Liver (tissue), 9 donors: ENCODE data around the gene ENOX1. TPM values are rescaled to one million over a fixed set of nuclear protein-coding genes. Genes with fewer than 3 reads are reported as not detected.
A peak's percentile ranks its signal among the peaks of the same experiment; 100 is the strongest.

Source experiments
- DNase-seq: peaks from one replicate; pipeline ENCODE4 v3.0.0-alpha.2; 2017; ENCODE audit warnings: low spot score
- H3K27ac ChIP-seq, 2 donors: one replicate each; pipeline ENCODE4 v1.7.0; 2013; ENCODE audit warnings: inconsistent platforms in 2 of 2, low read length in 2 of 2, control low read depth in 1 of 2, low read depth in 1 of 2, mild to moderate bottlenecking in 1 of 2
- H3K27me3 ChIP-seq, 4 donors: one replicate each; pipeline versions ENCODE4 v1.6.1 to v1.7.0; 2013; ENCODE audit warnings: low read length in 3 of 4, inconsistent platforms in 1 of 4, mild to moderate bottlenecking in 1 of 4, moderate library complexity in 1 of 4; ENCODE audit not compliant: control insufficient read depth in 4 of 4, insufficient read depth in 4 of 4
- H3K36me3 ChIP-seq, 4 donors: one replicate each; pipeline versions ENCODE4 v1.6.1 to v1.7.0; 2013; ENCODE audit warnings: low read length in 3 of 4, mild to moderate bottlenecking in 3 of 4, low read depth in 1 of 4, moderate library complexity in 1 of 4; ENCODE audit not compliant: control insufficient read depth in 4 of 4, insufficient read depth in 3 of 4
- H3K4me1 ChIP-seq, 4 donors: one replicate each; pipeline versions ENCODE4 v1.6.1 to v1.7.0; 2013; ENCODE audit warnings: low read length in 3 of 4, mild to moderate bottlenecking in 3 of 4, moderate library complexity in 1 of 4; ENCODE audit not compliant: control insufficient read depth in 4 of 4, insufficient read depth in 4 of 4
- H3K4me3 ChIP-seq, 3 donors: one replicate each; pipeline versions ENCODE4 v1.6.1 to v1.7.0; 2013; ENCODE audit warnings: low read length in 3 of 3, control low read depth in 1 of 3, low read depth in 1 of 3, mild to moderate bottlenecking in 1 of 3
- H3K9ac ChIP-seq, 2 donors: one replicate each; pipeline ENCODE4 v1.7.0; 2013; ENCODE audit warnings: low read length in 2 of 2, mild to moderate bottlenecking in 2 of 2, moderate library complexity in 2 of 2, control low read depth in 1 of 2, low read depth in 1 of 2
- H3K9me3 ChIP-seq, 4 donors: one replicate each; pipeline versions ENCODE4 v1.6.1 to v1.7.0; 2013; ENCODE audit warnings: low read length in 3 of 4; ENCODE audit not compliant: control insufficient read depth in 4 of 4
- ATF3 ChIP-seq: IDR thresholded peaks from 2 replicates; pipeline ENCODE4 v1.6.1; 2016; ENCODE audit warnings: antibody characterized with exemption
- CTCF ChIP-seq: fragments of 150-350 bp; IDR thresholded peaks from 2 replicates; pipeline ENCODE4 v1.5.1; 2017; ENCODE audit warnings: improper control_type of control experiment, low read depth, low read length; ENCODE audit not compliant: missing input control
- FOXA1 ChIP-seq: IDR thresholded peaks from 2 replicates; pipeline ENCODE4 v1.6.1; 2016; ENCODE audit warnings: antibody characterized with exemption
- FOXA2 ChIP-seq: IDR thresholded peaks from 2 replicates; pipeline ENCODE4 v1.6.1; 2016; ENCODE audit warnings: antibody characterized with exemption
- GABPA ChIP-seq, 2 donors: IDR thresholded peaks in 1 of 2; conservative IDR thresholded peaks in 1 of 2; 2 replicates each; pipeline ENCODE4 v1.6.1; 2016; ENCODE audit warnings: antibody characterized with exemption in 2 of 2, mild to moderate bottlenecking in 1 of 2, moderate library complexity in 1 of 2
- HNF4A ChIP-seq, 2 donors: conservative IDR thresholded peaks; 2 replicates each; pipeline ENCODE4 v1.6.1; 2016; ENCODE audit warnings: antibody characterized with exemption in 2 of 2, mild to moderate bottlenecking in 2 of 2
- HNF4G ChIP-seq: IDR thresholded peaks from 2 replicates; pipeline ENCODE4 v1.6.1; 2016; ENCODE audit warnings: antibody characterized with exemption
- JUND ChIP-seq, 2 donors: IDR thresholded peaks; 2 replicates each; pipeline ENCODE4 v1.6.1; 2016; ENCODE audit warnings: antibody characterized with exemption in 2 of 2
- MAX ChIP-seq: IDR thresholded peaks from 2 replicates; pipeline ENCODE4 v1.6.1; 2016; ENCODE audit warnings: antibody characterized with exemption
- NR2F2 ChIP-seq: IDR thresholded peaks from 2 replicates; pipeline ENCODE4 v1.6.1; 2016; ENCODE audit warnings: antibody characterized with exemption
- REST ChIP-seq: IDR thresholded peaks from 2 replicates; pipeline ENCODE4 v1.6.1; 2016; ENCODE audit warnings: antibody characterized with exemption, mild to moderate bottlenecking
- RXRA ChIP-seq, 2 donors: IDR thresholded peaks; 2 replicates each; pipeline ENCODE4 v1.6.1; 2017 to 2018; ENCODE audit warnings: antibody characterized with exemption in 2 of 2, mild to moderate bottlenecking in 1 of 2
- SP1 ChIP-seq: IDR thresholded peaks from 2 replicates; pipeline ENCODE4 v1.6.1; 2018; ENCODE audit warnings: antibody characterized with exemption, mild to moderate bottlenecking
- YY1 ChIP-seq: IDR thresholded peaks from 2 replicates; pipeline ENCODE4 v1.6.1; 2016; ENCODE audit warnings: antibody characterized with exemption, mild to moderate bottlenecking
- WGBS: extraction: QIAGEN DNeasy Blood & Tissue Kit; methylation state at CpG from one replicate; pipeline ENCODE4 v1.1.7; 2013; 5-methylcytosine and 5-hydroxymethylcytosine counted together
- polyA plus RNA-seq, 2 donors: library from polyadenylated mRNA; stranded (reverse) in 1 of 2; unstranded in 1 of 2; fragments of 200-250 nt in 1 of 2; fragments of >200 nt in 1 of 2; fragmentation: Nextera tagmentation in 1 of 2; extraction: Ambion mirVana in 1 of 2; gene quantifications; one replicate each; pipeline versions ENCODE4 v1.2.1 to v1.2.3, GENCODE V29; 2013 to 2015
- total RNA-seq, 2 donors: library from RNA; depleted of rRNA; stranded (reverse); fragments of >200 nt; gene quantifications; one replicate each; pipeline ENCODE4 v1.2.3, GENCODE V29; 2014
- donor health status: healthy.
- donor health status: healthy.
- donor health status: healthy.
- donor health status: healthy.
- donor health status: healthy.

Gene ENOX1
- total and polyA plus RNA-seq, 4 donors: 0.02 to 0.33 (median 0.08) TPM; not detected in 1

GRCh38 chr13:43389573-43389972 is 397.2 kb downstream of the ENOX1 start:
- H3K36me3 ChIP-seq: no peaks in the 10 kb centered on the region
- WGBS: 89% methylated on average over 1 of the region's 1 CpG

GRCh38 chr13:43388282-43389034 is 398.3 kb downstream of the ENOX1 start:
- H3K4me1 ChIP-seq: peaks cover 0 to 21% (median 7%) of the 10 kb centered on the region in 4 donors
- H3K27ac ChIP-seq: no peak overlapping the region
- no peak for DNase-seq
- TF ChIP-seq CTCF (no peak), YY1 (peak; percentile 14)
- H3K27me3 ChIP-seq: no peaks in the 10 kb centered on the region
- 16% methylated on average over 2 of the region's 2 CpGs for WGBS
- H3K4me3 ChIP-seq: no peak overlapping the region
- H3K9ac ChIP-seq: no peak overlapping the region
- no peaks in the 10 kb centered on the region for H3K36me3 ChIP-seq
- H3K9me3 ChIP-seq: no peaks in the 10 kb centered on the region

More at GRCh38 chr13:43389573-43389972, 397.2 kb downstream of the ENOX1 start:
- Histone ChIP-seq H3K27me3 (no peaks in the 10 kb centered on the region), H3K27ac (no peak overlapping the region), H3K9me3 (no peaks in the 10 kb centered on the region), H3K4me3 (no peak overlapping the region), H3K4me1 (peaks cover 0 to 18% (median 6%) of the 10 kb centered on the region in 4 donors), H3K9ac (no peak overlapping the region)
- no peak for DNase-seq
- TF ChIP-seq GABPA (IDR thresholded peaks at IDR 0.05 in 1 of 2, conservative IDR thresholded peaks at IDR 0.05 in 1 of 2) (no peak), RXRA (IDR thresholded peaks at IDR 0.05) (no peak), REST (no peak), NR2F2 (no peak), YY1 (no peak), FOXA1 (no peak), HNF4A (conservative IDR thresholded peaks at IDR 0.05) (no peak), MAX (no peak), HNF4G (no peak)

- H3K4me1 ChIP-seq: peaks cover 0 to 21% (median 7%) of the 10 kb centered on the region in 4 donors
- no peak overlapping the region for H3K27ac ChIP-seq
- no peak overlapping the region for H3K4me3 ChIP-seq
- H3K9ac ChIP-seq: no peak overlapping the region
- no peaks in the 10 kb centered on the region for H3K9me3 ChIP-seq
- DNase-seq: no peak
- TF ChIP-seq GABPA (IDR thresholded peaks at IDR 0.05 in 1 of 2, conservative IDR thresholded peaks at IDR 0.05 in 1 of 2) (no peak), ATF3 (no peak), SP1 (no peak), JUND (IDR thresholded peaks at IDR 0.05) (no peak), FOXA2 (no peak), RXRA (IDR thresholded peaks at IDR 0.05) (no peak)
- H3K27me3 ChIP-seq: no peaks in the 10 kb centered on the region
- 67% methylated on average over 2 of the region's 2 CpGs for WGBS
- H3K36me3 ChIP-seq: no peaks in the 10 kb centered on the region
Observed at GRCh38 chr13:43387880-43388279, 398.9 kb downstream of the ENOX1 start.
